ENCODE measurements around the gene SELE. TPM values are rescaled to one million over a fixed set of nuclear protein-coding genes. Genes with fewer than 3 reads are reported as not detected.

Gene SELE
- total RNA-seq, 3 donors from 2014 or later = 0.35 to 0.67 (median 0.63) TPM

GRCh38 chr1:169699707-169700106 is 34.2 kb downstream of the SELE start:
- no peak for ATAC-seq
- TF ChIP-seq, protein P1, sequence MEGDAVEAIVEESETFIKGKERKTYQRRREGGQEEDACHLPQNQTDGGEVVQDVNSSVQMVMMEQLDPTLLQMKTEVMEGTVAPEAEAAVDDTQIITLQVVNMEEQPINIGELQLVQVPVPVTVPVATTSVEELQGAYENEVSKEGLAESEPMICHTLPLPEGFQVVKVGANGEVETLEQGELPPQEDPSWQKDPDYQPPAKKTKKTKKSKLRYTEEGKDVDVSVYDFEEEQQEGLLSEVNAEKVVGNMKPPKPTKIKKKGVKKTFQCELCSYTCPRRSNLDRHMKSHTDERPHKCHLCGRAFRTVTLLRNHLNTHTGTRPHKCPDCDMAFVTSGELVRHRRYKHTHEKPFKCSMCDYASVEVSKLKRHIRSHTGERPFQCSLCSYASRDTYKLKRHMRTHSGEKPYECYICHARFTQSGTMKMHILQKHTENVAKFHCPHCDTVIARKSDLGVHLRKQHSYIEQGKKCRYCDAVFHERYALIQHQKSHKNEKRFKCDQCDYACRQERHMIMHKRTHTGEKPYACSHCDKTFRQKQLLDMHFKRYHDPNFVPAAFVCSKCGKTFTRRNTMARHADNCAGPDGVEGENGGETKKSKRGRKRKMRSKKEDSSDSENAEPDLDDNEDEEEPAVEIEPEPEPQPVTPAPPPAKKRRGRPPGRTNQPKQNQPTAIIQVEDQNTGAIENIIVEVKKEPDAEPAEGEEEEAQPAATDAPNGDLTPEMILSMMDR (IDR thresholded peaks at IDR 0.05) = no peak
- intact Hi-C loops (cut with DNase I, micrococcal nuclease) = no loop called here
- Histone ChIP-seq H3K4me3 (no peak overlapping the region), H3K36me3 (ENCODE audit: low read depth) (no peaks in the 10 kb centered on the region), H3K4me1 (ENCODE audit: low read depth) (no peaks in the 10 kb centered on the region), H3K9me3 (no peaks in the 10 kb centered on the region)
- DNase-seq = no peak

DNA sequence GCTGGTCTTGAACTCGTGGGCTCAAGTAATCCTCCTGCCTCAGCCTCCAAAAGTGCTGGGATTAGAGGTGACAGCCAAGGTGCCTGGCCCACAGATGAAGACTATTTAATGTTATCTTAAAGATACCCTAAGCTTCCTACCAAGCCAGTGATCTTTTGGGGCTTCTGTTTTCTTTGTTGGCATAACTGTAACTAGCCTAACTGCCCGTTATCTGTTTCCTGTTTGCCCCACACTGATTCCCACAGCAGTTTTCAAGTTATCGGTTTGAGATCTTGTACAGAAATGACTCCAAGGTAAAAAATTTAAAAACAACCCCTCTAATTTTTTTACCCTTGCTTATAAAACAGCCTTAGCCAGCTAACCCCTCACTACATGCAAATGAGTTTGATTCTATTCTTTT is 34.9 kb downstream of the SELE start:
- no peaks in the 10 kb centered on the region for H3K36me3 ChIP-seq (ENCODE audit: low read depth)
- no peak overlapping the region for H3K4me3 ChIP-seq
- no peak for DNase-seq
- no peaks in the 10 kb centered on the region for H3K4me1 ChIP-seq (ENCODE audit: low read depth)
- TF ChIP-seq, protein P1 (IDR thresholded peaks at IDR 0.05) = no peak
- intact Hi-C loops (cut with DNase I, micrococcal nuclease) = no loop called here
- ATAC-seq = no peak
- H3K9me3 ChIP-seq = no peaks in the 10 kb centered on the region

DNA sequence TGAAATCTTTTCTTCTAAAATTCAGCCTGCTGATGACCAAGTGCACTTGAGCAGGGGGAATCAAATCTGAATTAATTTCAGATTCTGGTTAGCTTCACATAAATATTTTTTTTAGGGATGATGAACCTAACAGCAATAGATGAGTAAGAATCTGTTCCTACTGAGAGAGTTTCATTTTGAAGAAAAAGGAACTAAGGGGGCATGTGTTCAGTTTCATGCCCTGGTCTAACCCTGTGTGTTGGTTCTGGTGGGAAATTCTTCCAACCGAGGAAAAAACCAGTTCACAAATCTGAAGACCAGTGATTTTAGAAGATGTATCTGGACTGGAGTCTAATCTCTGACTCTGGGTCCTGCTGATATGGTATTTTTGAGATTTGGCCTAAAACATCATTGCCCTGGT is 36.1 kb downstream of the SELE start:
- no peaks in the 10 kb centered on the region for H3K4me1 ChIP-seq (ENCODE audit: low read depth)
- H3K36me3 ChIP-seq (ENCODE audit: low read depth) = no peaks in the 10 kb centered on the region
- DNase-seq (no peak), ATAC-seq (no peak)
- no peak overlapping the region for H3K4me3 ChIP-seq
- intact Hi-C loops (cut with DNase I, micrococcal nuclease) = no loop called here
- TF ChIP-seq, protein P1 (IDR thresholded peaks at IDR 0.05) = no peak
- H3K9me3 ChIP-seq = no peaks in the 10 kb centered on the region

- Histone ChIP-seq H3K36me3 (ENCODE audit: low read depth) (no peaks in the 10 kb centered on the region), H3K4me1 (ENCODE audit: low read depth) (no peaks in the 10 kb centered on the region), H3K4me3 (no peak overlapping the region), H3K9me3 (no peaks in the 10 kb centered on the region)
- intact Hi-C loops (cut with DNase I, micrococcal nuclease) = no loop called here
- TF ChIP-seq, protein P1 (IDR thresholded peaks at IDR 0.05) = no peak
- DNase-seq (no peak), ATAC-seq (peak; percentile 41)
Measured at GRCh38 chr1:169696273-169697100, 37.4 kb downstream of the SELE start.

DNA sequence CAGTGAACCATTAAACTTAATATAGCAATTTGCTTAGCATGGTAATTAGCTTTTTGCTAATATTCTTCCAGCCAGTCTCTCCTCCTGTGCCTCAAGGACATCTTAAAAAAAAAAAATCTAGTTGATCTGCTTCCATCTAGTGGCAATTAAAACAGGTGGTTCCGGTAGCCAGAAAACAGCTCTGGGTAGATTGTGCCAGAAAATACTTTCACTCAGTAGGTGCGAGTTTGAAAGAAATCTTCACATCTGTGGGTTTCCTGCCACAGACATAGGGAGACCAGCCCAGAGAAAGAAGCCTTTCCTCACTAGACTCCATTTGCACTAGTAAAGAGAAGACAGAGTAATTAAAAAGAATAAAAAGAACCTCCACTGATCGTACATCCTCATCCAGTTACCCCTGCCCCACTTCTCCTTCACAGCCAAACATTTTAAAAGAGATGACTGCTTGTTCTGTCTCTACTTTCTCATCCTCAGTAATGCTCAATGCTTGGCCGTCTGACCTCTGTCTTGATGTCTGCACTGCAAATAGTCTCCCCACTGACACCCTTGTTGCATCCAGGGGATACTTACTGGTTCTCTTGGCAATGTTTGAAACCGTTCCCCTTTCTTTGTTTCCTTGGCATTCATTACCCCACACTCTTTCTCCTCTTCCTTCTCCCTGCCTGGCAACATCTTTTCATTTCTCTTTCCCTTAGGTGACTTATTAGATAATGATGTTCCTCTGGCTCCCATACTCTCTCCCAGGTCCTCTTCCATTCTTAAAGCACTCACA is 39.4 kb downstream of the SELE start:
- DNase-seq = no peak
- ATAC-seq = peak; percentile 62
- intact Hi-C loops (cut with DNase I, micrococcal nuclease) = no loop called here
- H3K4me1 ChIP-seq (ENCODE audit: low read depth) = no peaks in the 10 kb centered on the region
- H3K9me3 ChIP-seq = no peaks in the 10 kb centered on the region
- TF ChIP-seq, protein P1 (IDR thresholded peaks at IDR 0.05) = no peak
- H3K4me3 ChIP-seq = no peak overlapping the region
- H3K36me3 ChIP-seq (ENCODE audit: low read depth) = no peaks in the 10 kb centered on the region
